Activated effector memory CD4-positive, alpha-beta T cell treated with Interleukin-2 at 50 U/mL for 16 hours (primary cell): ENCODE results near the gene CSRP1.

ENCODE experiments used
- DNase-seq: peaks from one replicate; pipeline ENCODE4 v3.0.0-alpha.2; 2020

Gene CSRP1

GRCh38 chr1:201511941-201512539, 5.1 kb upstream of the CSRP1 start:
- DNase-seq, result no peak

- no peak for DNase-seq
These were observed 4.5 kb upstream of the CSRP1 start for GRCh38 chr1:201511396-201511940.

- DNase-seq, result no peak
These were observed 3.8 kb upstream of the CSRP1 start for GRCh38 chr1:201510734-201511133.

- DNase-seq, result no peak
These were observed 2.9 kb upstream of the CSRP1 start for GRCh38 chr1:201509601-201510374.

GRCh38 chr1:201508809-201509208, 1.9 kb upstream of the CSRP1 start:
- no peak for DNase-seq

- no peak for DNase-seq
These were observed 395 bp upstream of the CSRP1 start for GRCh38 chr1:201507360-201507675.

GRCh38 chr1:201506092-201506491, 831 bp downstream of the CSRP1 start:
- no peak for DNase-seq

- no peak for DNase-seq
These were observed 1.4 kb downstream of the CSRP1 start for GRCh38 chr1:201505503-201505890.

- DNase-seq, result no peak
These were observed 2.0 kb downstream of the CSRP1 start for GRCh38 chr1:201504799-201505502.

GRCh38 chr1:201504179-201504631, 2.7 kb downstream of the CSRP1 start:
- no peak for DNase-seq

- DNase-seq, result no peak
These were observed 3.3 kb downstream of the CSRP1 start for GRCh38 chr1:201503397-201504176.

- DNase-seq, result no peak
These were observed 4.4 kb downstream of the CSRP1 start for GRCh38 chr1:201502511-201502857.

GRCh38 chr1:201501812-201502510, 5.0 kb downstream of the CSRP1 start:
- no peak for DNase-seq

GRCh38 chr1:201501144-201501543, 5.8 kb downstream of the CSRP1 start:
- DNase-seq, result no peak

- DNase-seq, result no peak
These were observed 6.2 kb downstream of the CSRP1 start for GRCh38 chr1:201500670-201501120.

- no peak for DNase-seq
These were observed 6.9 kb downstream of the CSRP1 start for GRCh38 chr1:201499795-201500669.

- DNase-seq, result no peak
These were observed 7.7 kb downstream of the CSRP1 start for GRCh38 chr1:201499191-201499590.

- DNase-seq, result no peak
These were observed 8.3 kb downstream of the CSRP1 start for GRCh38 chr1:201498621-201499020.

- DNase-seq, result no peak
These were observed 8.9 kb downstream of the CSRP1 start for GRCh38 chr1:201497935-201498509.

GRCh38 chr1:201496296-201496690, 10.6 kb downstream of the CSRP1 start:
- no peak for DNase-seq
